RWPE2 (cell line): Measurements from ENCODE around the gene ZNF808.
"Not testable (repeated sequence)": the region's sequence is repeated elsewhere in the genome, so short reads cannot be mapped to it uniquely, and the experiment has no call there.

Experiments used
- ATAC-seq: fragments of 200-7000 bp; cut with Tn5 transposase; 3 replicates; pipeline ENCODE4 v1.9.1; 2021; ENCODE audit warnings: low read depth
- DNase-seq: peaks from one replicate; pipeline ENCODE4 v3.0.0-alpha.2; 2020; ENCODE audit warnings: low spot score
- H3K27ac ChIP-seq: fragments of 450-650 bp; 2 replicates; pipeline ENCODE4 v1.5.1; 2017; ENCODE audit warnings: mild to moderate bottlenecking; ENCODE audit not compliant: poor library complexity, severe bottlenecking
- H3K27me3 ChIP-seq: fragments of 250-450 bp; sonication (Bioruptor Pico); 2 replicates; pipeline ENCODE4 v1.5.1; 2021; ENCODE audit warnings: mild to moderate bottlenecking, moderate library complexity; ENCODE audit not compliant: insufficient read depth, poor library complexity, severe bottlenecking
- H3K36me3 ChIP-seq: fragments of 250-450 bp; sonication (Bioruptor Pico); 2 replicates; pipeline ENCODE4 v1.5.1; 2020; ENCODE audit warnings: low read depth, mild to moderate bottlenecking, moderate library complexity
- H3K4me1 ChIP-seq: fragments of 250-450 bp; sonication (Bioruptor Pico); 2 replicates; pipeline ENCODE4 v1.5.1; 2021; ENCODE audit warnings: mild to moderate bottlenecking, moderate library complexity; ENCODE audit not compliant: insufficient read depth, poor library complexity, severe bottlenecking
- H3K4me3 ChIP-seq: fragments of 250-450 bp; sonication (Bioruptor Pico); 2 replicates; pipeline ENCODE4 v1.5.1; 2021; ENCODE audit warnings: mild to moderate bottlenecking, moderate library complexity; ENCODE audit not compliant: severe bottlenecking
- H3K9me3 ChIP-seq: fragments of 250-450 bp; sonication (Bioruptor Pico); 2 replicates; pipeline ENCODE4 v1.5.1; 2021; ENCODE audit warnings: mild to moderate bottlenecking, moderate library complexity; ENCODE audit not compliant: severe bottlenecking
- CTCF ChIP-seq: fragments of 450-650 bp; IDR thresholded peaks from one replicate; pipeline ENCODE4 v1.5.1; 2017; ENCODE audit warnings: mild to moderate bottlenecking, moderate library complexity; ENCODE audit not compliant: poor library complexity, severe bottlenecking

ZNF808 gene

GRCh38 chr19:52492994-52493470 is 34.4 kb upstream of the ZNF808 start:
- no peak for DNase-seq
- no peaks in the 10 kb centered on the region for H3K27me3 ChIP-seq
- no peaks in the 10 kb centered on the region for H3K9me3 ChIP-seq
- no peak overlapping the region for H3K27ac ChIP-seq
- TF ChIP-seq CTCF, result no peak
- no peak for ATAC-seq
- no peaks in the 10 kb centered on the region for H3K4me1 ChIP-seq
- no peaks in the 10 kb centered on the region for H3K36me3 ChIP-seq
- H3K4me3 ChIP-seq, result no peak overlapping the region

GRCh38 chr19:52494518-52494917 is 33.0 kb upstream of the ZNF808 start:
- H3K27me3 ChIP-seq, result no peaks in the 10 kb centered on the region
- no peaks in the 10 kb centered on the region for H3K4me1 ChIP-seq
- no peaks in the 10 kb centered on the region for H3K36me3 ChIP-seq
- H3K9me3 ChIP-seq, result no peaks in the 10 kb centered on the region
- no peak overlapping the region for H3K4me3 ChIP-seq
- DNase-seq (no peak), ATAC-seq (no peak)
- H3K27ac ChIP-seq, result no peak overlapping the region
- no peak for TF ChIP-seq CTCF

- no peaks in the 10 kb centered on the region for H3K9me3 ChIP-seq
- no peak overlapping the region for H3K27ac ChIP-seq
- ATAC-seq (no peak), DNase-seq (no peak)
- H3K36me3 ChIP-seq, result no peaks in the 10 kb centered on the region
- no peak for TF ChIP-seq CTCF
- no peak overlapping the region for H3K4me3 ChIP-seq
- H3K4me1 ChIP-seq, result no peaks in the 10 kb centered on the region
- no peaks in the 10 kb centered on the region for H3K27me3 ChIP-seq
These were observed 28.9 kb upstream of the ZNF808 start for GRCh38 chr19:52498571-52498970.

GRCh38 chr19:52500474-52500873 is 27.0 kb upstream of the ZNF808 start:
- not testable (repeated sequence) for DNase-seq, H3K27me3 ChIP-seq, H3K36me3 ChIP-seq, H3K9me3 ChIP-seq, ATAC-seq, H3K4me3 ChIP-seq, H3K27ac ChIP-seq, H3K4me1 ChIP-seq

GRCh38 chr19:52500991-52501390 is 26.5 kb upstream of the ZNF808 start:
- not testable (repeated sequence) for H3K4me3 ChIP-seq, H3K4me1 ChIP-seq, ATAC-seq, H3K27ac ChIP-seq, H3K36me3 ChIP-seq, H3K27me3 ChIP-seq, H3K9me3 ChIP-seq, DNase-seq

GRCh38 chr19:52507266-52507665 is 20.2 kb upstream of the ZNF808 start:
- H3K36me3 ChIP-seq, result no peaks in the 10 kb centered on the region
- ATAC-seq (no peak), DNase-seq (no peak)
- H3K4me3 ChIP-seq, result no peak overlapping the region
- H3K9me3 ChIP-seq, result no peaks in the 10 kb centered on the region
- no peaks in the 10 kb centered on the region for H3K4me1 ChIP-seq
- TF ChIP-seq CTCF, result no peak
- no peaks in the 10 kb centered on the region for H3K27me3 ChIP-seq
- no peak overlapping the region for H3K27ac ChIP-seq
